HG02840 (cell line): Measurements from ENCODE around the gene ORM2.
"Not testable (repeated sequence)": the region's sequence is repeated elsewhere in the genome, so short reads cannot be mapped to it uniquely, and the experiment has no call there.

Experiments
- ATAC-seq: cut with Tn5 transposase; IDR thresholded peaks from one replicate; pipeline ENCODE4 v1.9.1; 2021; ENCODE audit warnings: mild to moderate bottlenecking, moderate library complexity, moderate number of reproducible peaks; ENCODE audit not compliant: unreplicated experiment, low FRiP score

The ORM2 gene

GRCh38 chr9:114328937-114329624 lies 588 bp upstream of the ORM2 start:
- not testable (repeated sequence) for ATAC-seq

GRCh38 chr9:114330636-114331035 lies 967 bp downstream of the ORM2 start:
- no peak for ATAC-seq

- ATAC-seq = not testable (repeated sequence)
Measured at GRCh38 chr9:114331229-114332195, 1.8 kb downstream of the ORM2 start.

- not testable (repeated sequence) for ATAC-seq
Measured at GRCh38 chr9:114332474-114333040, 2.9 kb downstream of the ORM2 start.

- ATAC-seq = not testable (repeated sequence)
Measured at GRCh38 chr9:114333718-114334117, 4.0 kb downstream of the ORM2 start.

GRCh38 chr9:114334490-114334889 lies 4.8 kb downstream of the ORM2 start:
- ATAC-seq = no peak

- no peak for ATAC-seq
Measured at GRCh38 chr9:114335745-114336144, 6.1 kb downstream of the ORM2 start.

- ATAC-seq = no peak
Measured at GRCh38 chr9:114336157-114336556, 6.5 kb downstream of the ORM2 start.

GRCh38 chr9:114336699-114337395 lies 7.2 kb downstream of the ORM2 start:
- no peak for ATAC-seq

GRCh38 chr9:114338187-114338586 lies 8.5 kb downstream of the ORM2 start:
- ATAC-seq = no peak

- no peak for ATAC-seq
Measured at GRCh38 chr9:114339130-114339908, 9.7 kb downstream of the ORM2 start.

- no peak for ATAC-seq
Measured at GRCh38 chr9:114341152-114341830, 11.6 kb downstream of the ORM2 start.

- no peak for ATAC-seq
Measured at GRCh38 chr9:114341991-114342390, 12.3 kb downstream of the ORM2 start.

- ATAC-seq = no peak
Measured at GRCh38 chr9:114342755-114343440, 13.2 kb downstream of the ORM2 start.

- ATAC-seq = no peak
Measured at GRCh38 chr9:114343471-114344187, 14.0 kb downstream of the ORM2 start.

GRCh38 chr9:114344188-114344566 lies 14.5 kb downstream of the ORM2 start:
- ATAC-seq = no peak

- no peak for ATAC-seq
Measured at GRCh38 chr9:114344692-114345091, 15.0 kb downstream of the ORM2 start.

GRCh38 chr9:114345493-114346065 lies 15.9 kb downstream of the ORM2 start:
- no peak for ATAC-seq
